ENCODE data around the gene FGD4. TPM values are rescaled to one million over a fixed set of nuclear protein-coding genes. Genes with fewer than 3 reads are reported as not detected.

The FGD4 gene
- total RNA-seq, 2 experiments from 2014 or later = 0.25 to 0.34 TPM

DNA sequence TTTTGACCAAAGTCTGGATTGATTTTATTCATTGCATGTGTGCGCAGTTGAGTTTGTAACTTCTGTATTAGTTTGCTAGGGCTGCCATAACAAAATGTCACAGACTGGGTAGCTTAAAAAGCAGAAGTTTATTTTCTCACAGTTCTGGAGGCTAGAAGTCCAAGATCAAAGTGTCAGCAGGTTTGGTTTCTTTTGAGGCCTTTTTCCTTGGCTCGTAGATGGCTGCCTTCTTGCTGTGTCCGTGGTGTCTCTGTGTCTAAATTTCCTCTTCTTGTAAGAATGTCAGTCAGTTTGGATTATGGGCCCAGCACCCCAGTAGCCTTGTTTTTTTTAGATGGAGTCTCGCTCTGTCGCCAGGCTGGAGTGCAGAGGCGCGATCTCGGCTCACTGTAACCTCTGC is 291.6 kb downstream of the FGD4 start:
- ATAC-seq (ENCODE audit: poor library complexity) (no peak), DNase-seq (no peak)
- Mint-ChIP-seq H3K4me3 (no peak overlapping the region), H3K9me3 (no peaks in the 10 kb centered on the region), H3K27ac (no peak overlapping the region), H3K4me1 (ENCODE audit: low read depth) (peaks cover 65% of the 10 kb centered on the region), H3K27me3 (no peaks in the 10 kb centered on the region), H3K36me3 (ENCODE audit: low read depth) (peaks cover 30% of the 10 kb centered on the region)
- CTCF ChIA-PET = no interaction called here
- POLR2A ChIA-PET = no interaction called here
- no peaks in the 10 kb centered on the region for H3K27me3 ChIP-seq (ENCODE audit: control insufficient read depth in 1 of 2, insufficient read depth in 2 of 2, low read length in 2 of 2)
- H3K27ac ChIP-seq (ENCODE audit: low read depth in 1 of 2, low read length in 2 of 2) = no peak overlapping the region
- no peak overlapping the region for H3K4me3 ChIP-seq (ENCODE audit: low read length)
- peaks cover 6% of the 10 kb centered on the region for H3K36me3 ChIP-seq (ENCODE audit: insufficient read depth, low read length)
- intact Hi-C loops (cut with DNase I, micrococcal nuclease) = no loop called here
- no peaks in the 10 kb centered on the region for H3K4me1 ChIP-seq (ENCODE audit: insufficient read depth, low read length)
- peaks cover 0 to 3% of the 10 kb centered on the region in 2 experiments for H3K9me3 ChIP-seq (ENCODE audit: control insufficient read depth in 1 of 2, insufficient read depth in 1 of 2, low read length in 2 of 2)
- TF ChIP-seq, protein P1, sequence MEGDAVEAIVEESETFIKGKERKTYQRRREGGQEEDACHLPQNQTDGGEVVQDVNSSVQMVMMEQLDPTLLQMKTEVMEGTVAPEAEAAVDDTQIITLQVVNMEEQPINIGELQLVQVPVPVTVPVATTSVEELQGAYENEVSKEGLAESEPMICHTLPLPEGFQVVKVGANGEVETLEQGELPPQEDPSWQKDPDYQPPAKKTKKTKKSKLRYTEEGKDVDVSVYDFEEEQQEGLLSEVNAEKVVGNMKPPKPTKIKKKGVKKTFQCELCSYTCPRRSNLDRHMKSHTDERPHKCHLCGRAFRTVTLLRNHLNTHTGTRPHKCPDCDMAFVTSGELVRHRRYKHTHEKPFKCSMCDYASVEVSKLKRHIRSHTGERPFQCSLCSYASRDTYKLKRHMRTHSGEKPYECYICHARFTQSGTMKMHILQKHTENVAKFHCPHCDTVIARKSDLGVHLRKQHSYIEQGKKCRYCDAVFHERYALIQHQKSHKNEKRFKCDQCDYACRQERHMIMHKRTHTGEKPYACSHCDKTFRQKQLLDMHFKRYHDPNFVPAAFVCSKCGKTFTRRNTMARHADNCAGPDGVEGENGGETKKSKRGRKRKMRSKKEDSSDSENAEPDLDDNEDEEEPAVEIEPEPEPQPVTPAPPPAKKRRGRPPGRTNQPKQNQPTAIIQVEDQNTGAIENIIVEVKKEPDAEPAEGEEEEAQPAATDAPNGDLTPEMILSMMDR (IDR thresholded peaks at IDR 0.05) = no peak

DNA sequence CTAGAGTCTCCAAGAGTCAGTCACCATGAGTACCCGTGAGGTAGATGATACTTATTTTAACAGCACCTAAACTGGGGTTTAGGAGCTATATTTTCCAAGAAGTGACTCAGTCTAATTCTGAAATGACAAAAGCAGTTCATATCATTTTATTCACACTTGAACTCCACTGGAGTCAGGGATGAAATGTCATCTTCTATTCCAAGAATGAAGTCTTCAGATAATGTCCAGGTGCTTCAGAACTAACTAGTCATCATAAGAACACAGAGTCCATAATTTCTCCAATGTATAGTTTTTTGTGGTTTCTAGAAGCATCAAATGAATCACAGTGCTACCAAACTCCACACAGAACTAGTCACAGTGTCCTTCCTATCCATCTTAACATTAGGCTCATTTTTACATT is 293.0 kb downstream of the FGD4 start:
- peaks cover 18% of the 10 kb centered on the region for H3K36me3 Mint-ChIP-seq (ENCODE audit: low read depth)
- H3K4me3 Mint-ChIP-seq = no peak overlapping the region
- no peak overlapping the region for H3K27ac Mint-ChIP-seq
- intact Hi-C loops (cut with DNase I, micrococcal nuclease) = no loop called here
- Histone ChIP-seq H3K27me3 (ENCODE audit: control insufficient read depth in 1 of 2, insufficient read depth in 2 of 2, low read length in 2 of 2) (no peaks in the 10 kb centered on the region), H3K36me3 (ENCODE audit: insufficient read depth, low read length) (peaks cover 7% of the 10 kb centered on the region), H3K4me3 (ENCODE audit: low read length) (no peak overlapping the region), H3K4me1 (ENCODE audit: insufficient read depth, low read length) (no peaks in the 10 kb centered on the region), H3K9me3 (ENCODE audit: control insufficient read depth in 1 of 2, insufficient read depth in 1 of 2, low read length in 2 of 2) (peaks cover 0 to 3% of the 10 kb centered on the region in 2 experiments), H3K27ac (ENCODE audit: low read depth in 1 of 2, low read length in 2 of 2) (no peak overlapping the region)
- ATAC-seq (ENCODE audit: poor library complexity) (no peak), DNase-seq (no peak)
- H3K9me3 Mint-ChIP-seq = no peaks in the 10 kb centered on the region
- no peaks in the 10 kb centered on the region for H3K27me3 Mint-ChIP-seq
- CTCF ChIA-PET = interaction anchor here (0.8 to 1.5 kb wide), 2 partner anchors 11 to 45 kb away, joined by 3 read pairs; no protein-coding TSS in a partner anchor
- H3K4me1 Mint-ChIP-seq (ENCODE audit: low read depth) = peaks cover 55% of the 10 kb centered on the region
- POLR2A ChIA-PET = no interaction called here
- TF ChIP-seq, protein P1 (IDR thresholded peaks at IDR 0.05) = no peak

DNA sequence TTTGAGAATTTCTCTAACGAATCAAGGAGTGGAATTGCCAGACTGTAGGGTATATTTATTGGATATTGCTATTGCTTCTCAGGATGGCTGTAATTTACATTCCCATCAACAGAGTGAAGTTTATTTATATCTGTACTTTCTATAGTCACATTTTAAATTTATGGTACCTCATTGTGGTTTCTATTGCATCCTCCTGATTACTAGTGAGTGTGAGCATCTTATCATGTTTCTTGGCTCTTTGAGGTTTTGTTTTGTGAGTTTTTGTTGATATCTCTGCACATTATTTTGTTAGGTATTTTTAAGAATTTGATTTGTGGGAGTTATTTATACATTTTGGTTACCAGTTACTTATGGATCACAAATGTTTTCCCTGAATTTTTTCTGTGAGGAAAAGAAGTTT is 293.7 kb downstream of the FGD4 start:
- Mint-ChIP-seq H3K9me3 (no peaks in the 10 kb centered on the region), H3K4me1 (ENCODE audit: low read depth) (peaks cover 54% of the 10 kb centered on the region), H3K27ac (no peak overlapping the region), H3K27me3 (no peaks in the 10 kb centered on the region), H3K36me3 (ENCODE audit: low read depth) (peaks cover 19% of the 10 kb centered on the region), H3K4me3 (no peak overlapping the region)
- CTCF ChIA-PET = interaction anchor here (0.8 to 1.5 kb wide), 2 partner anchors 10 to 44 kb away, joined by 3 read pairs; no protein-coding TSS in a partner anchor
- POLR2A ChIA-PET = no interaction called here
- ATAC-seq (ENCODE audit: poor library complexity) (no peak), DNase-seq (no peak)
- TF ChIP-seq, protein P1 (IDR thresholded peaks at IDR 0.05) = no peak
- intact Hi-C loops (cut with DNase I, micrococcal nuclease) = no loop called here
- Histone ChIP-seq H3K27ac (ENCODE audit: low read depth in 1 of 2, low read length in 2 of 2) (no peak overlapping the region), H3K36me3 (ENCODE audit: insufficient read depth, low read length) (peaks cover 7% of the 10 kb centered on the region), H3K4me1 (ENCODE audit: insufficient read depth, low read length) (no peaks in the 10 kb centered on the region), H3K4me3 (ENCODE audit: low read length) (no peak overlapping the region), H3K9me3 (ENCODE audit: control insufficient read depth in 1 of 2, insufficient read depth in 1 of 2, low read length in 2 of 2) (peaks cover 0 to 3% of the 10 kb centered on the region in 2 experiments), H3K27me3 (ENCODE audit: control insufficient read depth in 1 of 2, insufficient read depth in 2 of 2, low read length in 2 of 2) (no peaks in the 10 kb centered on the region)
